Psoas muscle (tissue), 8 donors: ENCODE measurements around the gene BRF1. TPM values are rescaled to one million over a fixed set of nuclear protein-coding genes. Genes with fewer than 3 reads are reported as not detected.

ENCODE experiments used
- ATAC-seq, 4 donors: fragments of 200-7000 bp; cut with Tn5 transposase; one replicate each; pipeline ENCODE4 v1.9.1; 2020; ENCODE audit warnings: moderate library complexity in 3 of 4, mild to moderate bottlenecking in 2 of 4
- DNase-seq, 2 donors: peaks; one replicate each; pipeline ENCODE4 v3.0.0-alpha.2; 2020
- H3K27ac ChIP-seq: fragments of 200-600 bp; one replicate; pipeline ENCODE4 v1.8.0; 2022
- H3K27me3 ChIP-seq, 3 donors: fragments of 200-600 bp in 1 of 3; one replicate each; pipeline versions ENCODE4 v1.6.1 to v1.8.0; 2013 to 2022; ENCODE audit warnings: low read length in 2 of 3, mild to moderate bottlenecking in 2 of 3, moderate library complexity in 1 of 3; ENCODE audit not compliant: insufficient read depth in 3 of 3
- H3K36me3 ChIP-seq, 2 donors: fragments of 200-600 bp in 1 of 2; one replicate each; pipeline versions ENCODE4 v1.6.1 to v1.8.0; 2013 to 2022; ENCODE audit warnings: low read depth in 1 of 2, mild to moderate bottlenecking in 1 of 2, moderate library complexity in 1 of 2; ENCODE audit not compliant: insufficient read depth in 1 of 2
- H3K4me1 ChIP-seq: fragments of 200-600 bp; one replicate; pipeline ENCODE4 v1.8.0; 2022
- H3K4me3 ChIP-seq: fragments of 200-600 bp; one replicate; pipeline ENCODE4 v1.8.0; 2022; ENCODE audit warnings: mild to moderate bottlenecking
- H3K9me3 ChIP-seq: fragments of 200-600 bp; one replicate; pipeline ENCODE4 v1.8.0; 2022
- WGBS, 3 donors: extraction: QIAGEN DNeasy Blood & Tissue Kit; methylation state at CpG; one replicate each; pipeline versions ENCODE4 v1.1.6 to v1.1.7; 2013; 5-methylcytosine and 5-hydroxymethylcytosine counted together
- intact Hi-C, 2 donors: fragments of 100-400 bp; cut with DNase I; formaldehyde crosslinking; loops; one replicate each; pipeline versions ENCODE4 v1.11.0 to v1.14.2; 2022
- polyA plus RNA-seq, 3 donors: library from polyadenylated mRNA; stranded (reverse); fragments of 200-250 nt; gene quantifications; one replicate each; pipeline ENCODE4 v1.2.3, GENCODE V29; 2013
- total RNA-seq, 4 donors: library from RNA; stranded (reverse); fragmentation: NEBNext Ultra II Directional in 2 of 4; extraction: Animal tissue kit (Norgen Biotek cat#: 25700) in 2 of 4; gene quantifications; one replicate each; pipeline versions ENCODE4 v1.2.1 to v1.2.4, GENCODE V29; 2021 to 2023
- TF ChIP-seq, protein P1 (sequence below): fragments of 200-600 bp; IDR thresholded peaks from one replicate; pipeline ENCODE4 v1.8.0; 2022; ENCODE audit warnings: antibody characterized with exemption
- donor health status: healthy with polysubstance abuse.
- donor health status: DM: no; HTN: no; CAD: no; lungs with moderate emphysema.
- donor health status: Bipolar disorder and iron deficiency.
- donor health status: healthy.
- donor health status: DM: yes; HTN: yes; CAD: no.
- donor health status: DM: no; HTN: no; CAD: no.
- donor health status: DM: no; HTN: no; CAD: no.
- donor health status: DM: yes; HTN: yes; CAD: no.

The BRF1 gene
- total and polyA plus RNA-seq, 7 donors = 12.9 to 26.2 (median 17.1) TPM

DNA sequence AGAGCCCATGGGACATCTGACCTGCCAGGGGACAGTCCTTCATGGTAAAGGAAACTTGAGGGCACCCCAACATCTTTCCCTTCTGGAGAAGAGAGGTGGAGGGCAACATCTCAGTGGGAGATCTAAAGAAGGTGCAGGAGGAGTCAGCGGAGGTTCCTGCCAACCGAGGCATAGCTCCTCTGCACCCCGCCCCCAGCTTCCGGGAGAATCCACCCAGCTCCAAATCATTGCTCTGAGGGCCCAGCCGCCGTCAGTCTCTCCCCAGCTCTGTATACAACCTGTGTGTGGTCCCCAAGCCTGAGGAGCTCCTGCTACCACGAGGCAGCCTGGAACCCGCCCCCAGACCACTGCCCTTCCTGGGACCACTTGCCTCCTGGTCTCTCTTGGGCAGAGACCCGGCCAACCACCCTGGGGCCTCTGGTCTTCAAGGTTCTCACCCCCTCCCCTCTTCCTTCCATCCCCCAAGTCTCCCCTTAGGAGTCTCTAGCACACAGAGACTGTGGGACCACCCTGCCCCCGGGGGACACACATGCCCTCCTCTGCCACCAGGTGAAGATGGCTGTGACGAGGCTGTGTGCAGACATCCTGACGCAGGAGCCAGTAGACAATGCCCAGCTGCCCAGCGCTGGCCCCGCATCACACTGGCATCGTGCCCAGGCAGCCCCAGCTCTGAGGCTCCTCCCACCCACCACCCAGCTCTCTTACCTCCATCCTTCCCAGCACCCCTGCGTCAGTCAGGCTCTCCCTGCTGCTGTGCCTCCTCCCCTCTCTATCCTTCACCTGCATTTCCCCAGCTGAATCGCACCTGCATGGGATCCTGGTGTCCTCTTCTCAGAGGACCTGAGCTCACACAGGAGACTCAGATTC is 106.7 kb downstream of the BRF1 start:
- 45 to 51% (median 47%) methylated on average over 17 of the region's 17 CpGs for WGBS, 3 donors
- intact Hi-C loops = no loop called here
- no peak overlapping the region for H3K4me3 ChIP-seq
- DNase-seq = no peak
- peaks cover 0 to 29% (median 15%) of the 10 kb centered on the region in 3 donors for H3K27me3 ChIP-seq
- no peak for ATAC-seq
- H3K4me1 ChIP-seq = peaks cover 10% of the 10 kb centered on the region
- H3K36me3 ChIP-seq = no peaks in the 10 kb centered on the region
- TF ChIP-seq, protein P1, sequence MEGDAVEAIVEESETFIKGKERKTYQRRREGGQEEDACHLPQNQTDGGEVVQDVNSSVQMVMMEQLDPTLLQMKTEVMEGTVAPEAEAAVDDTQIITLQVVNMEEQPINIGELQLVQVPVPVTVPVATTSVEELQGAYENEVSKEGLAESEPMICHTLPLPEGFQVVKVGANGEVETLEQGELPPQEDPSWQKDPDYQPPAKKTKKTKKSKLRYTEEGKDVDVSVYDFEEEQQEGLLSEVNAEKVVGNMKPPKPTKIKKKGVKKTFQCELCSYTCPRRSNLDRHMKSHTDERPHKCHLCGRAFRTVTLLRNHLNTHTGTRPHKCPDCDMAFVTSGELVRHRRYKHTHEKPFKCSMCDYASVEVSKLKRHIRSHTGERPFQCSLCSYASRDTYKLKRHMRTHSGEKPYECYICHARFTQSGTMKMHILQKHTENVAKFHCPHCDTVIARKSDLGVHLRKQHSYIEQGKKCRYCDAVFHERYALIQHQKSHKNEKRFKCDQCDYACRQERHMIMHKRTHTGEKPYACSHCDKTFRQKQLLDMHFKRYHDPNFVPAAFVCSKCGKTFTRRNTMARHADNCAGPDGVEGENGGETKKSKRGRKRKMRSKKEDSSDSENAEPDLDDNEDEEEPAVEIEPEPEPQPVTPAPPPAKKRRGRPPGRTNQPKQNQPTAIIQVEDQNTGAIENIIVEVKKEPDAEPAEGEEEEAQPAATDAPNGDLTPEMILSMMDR = no peak
- no peaks in the 10 kb centered on the region for H3K9me3 ChIP-seq
- H3K27ac ChIP-seq = peak overlapping the region; percentile 41

GRCh38 chr14:105192866-105193731 is 107.7 kb downstream of the BRF1 start:
- DNase-seq = no peak
- 57 to 65% (median 61%) methylated on average over 27 to 29 of the region's 29 CpGs for WGBS, 3 donors
- Histone ChIP-seq H3K27ac (peak overlapping the region; percentile 58), H3K27me3 (peaks cover 0 to 28% (median 15%) of the 10 kb centered on the region in 3 donors), H3K4me3 (no peak overlapping the region), H3K9me3 (no peaks in the 10 kb centered on the region), H3K36me3 (no peaks in the 10 kb centered on the region), H3K4me1 (peaks cover 10% of the 10 kb centered on the region)
- TF ChIP-seq, protein P1 = no peak
- intact Hi-C loops = no loop called here
- ATAC-seq = peak in 3 of 4 donors; percentile 17 to 25 (median 21)

DNA sequence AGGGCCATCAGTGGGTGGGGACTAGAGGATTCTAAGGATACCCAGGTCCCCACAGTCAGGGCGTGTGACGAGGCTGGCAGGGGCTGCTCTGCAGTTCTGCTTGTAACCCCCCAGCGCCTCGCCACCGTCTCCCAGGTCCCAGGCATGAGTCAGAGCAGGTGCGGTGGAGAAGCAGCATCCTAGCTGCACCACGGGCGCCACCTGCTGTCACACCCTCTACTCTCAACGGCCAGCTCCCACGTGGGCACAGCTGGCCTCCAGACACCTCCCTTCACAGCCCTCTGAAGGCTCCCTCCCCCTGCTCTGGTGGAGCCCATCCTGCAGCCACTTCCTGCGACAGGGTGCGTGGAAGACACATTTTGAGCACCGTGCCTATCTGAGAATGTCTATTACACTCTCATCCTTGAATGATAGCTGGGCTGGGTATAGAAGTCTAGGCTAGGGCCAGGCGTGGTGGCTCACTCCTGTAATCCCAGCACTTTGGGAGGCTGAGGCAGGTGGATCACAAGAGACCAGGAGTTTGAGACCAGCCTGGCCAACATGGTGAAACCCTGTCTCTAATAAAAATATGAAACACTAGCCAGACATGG is 112.8 kb downstream of the BRF1 start:
- H3K36me3 ChIP-seq = no peaks in the 10 kb centered on the region
- H3K4me3 ChIP-seq = no peak overlapping the region
- intact Hi-C loops = no loop called here
- no peaks in the 10 kb centered on the region for H3K4me1 ChIP-seq
- H3K27me3 ChIP-seq = peaks cover 0 to 2% (median 0%) of the 10 kb centered on the region in 3 donors
- TF ChIP-seq, protein P1 = no peak
- ATAC-seq (peak; percentile 29 to 57 (median 52)), DNase-seq (no peak)
- no peaks in the 10 kb centered on the region for H3K9me3 ChIP-seq
- 76 to 79% (median 78%) methylated on average over 14 of the region's 14 CpGs for WGBS, 3 donors
- no peak overlapping the region for H3K27ac ChIP-seq

DNA sequence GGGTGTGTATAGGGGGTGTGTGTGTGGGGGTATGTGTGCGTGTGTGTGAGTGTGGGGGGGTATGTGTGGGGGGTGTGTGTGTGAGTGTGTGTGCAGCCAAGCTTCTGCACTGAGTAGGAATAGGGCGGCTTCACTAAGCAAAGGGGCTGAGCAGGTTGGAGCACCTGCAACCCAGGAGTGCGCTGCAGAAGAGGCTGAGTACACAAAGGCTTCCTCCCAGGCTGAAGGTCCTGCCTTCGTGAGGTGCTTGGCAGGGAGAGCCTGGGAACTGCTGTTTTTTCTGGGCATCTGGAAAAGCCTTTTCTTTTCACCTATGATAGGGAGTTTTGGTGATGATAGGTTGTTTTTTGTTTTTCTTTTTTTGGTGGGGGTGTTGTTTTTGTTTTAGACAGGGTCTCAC is 113.7 kb downstream of the BRF1 start:
- no peak for ATAC-seq
- H3K4me1 ChIP-seq = no peaks in the 10 kb centered on the region
- no peak overlapping the region for H3K4me3 ChIP-seq
- no peak overlapping the region for H3K27ac ChIP-seq
- WGBS, 3 donors = 84 to 88% (median 87%) methylated on average over 4 of the region's 4 CpGs
- peaks cover 0 to 2% (median 0%) of the 10 kb centered on the region in 3 donors for H3K27me3 ChIP-seq
- no peak for DNase-seq
- TF ChIP-seq, protein P1 = no peak
- H3K36me3 ChIP-seq = no peaks in the 10 kb centered on the region
- H3K9me3 ChIP-seq = no peaks in the 10 kb centered on the region
- intact Hi-C loops = no loop called here
